Liver (tissue), 9 donors: Measurements from ENCODE around the gene DPP6. TPM values are rescaled to one million over a fixed set of nuclear protein-coding genes. Genes with fewer than 3 reads are reported as not detected.

Experiments used
- DNase-seq: peaks from one replicate; pipeline ENCODE4 v3.0.0-alpha.2; 2017; ENCODE audit warnings: low spot score
- H3K27ac ChIP-seq, 2 donors: one replicate each; pipeline ENCODE4 v1.7.0; 2013; ENCODE audit warnings: inconsistent platforms in 2 of 2, low read length in 2 of 2, control low read depth in 1 of 2, low read depth in 1 of 2, mild to moderate bottlenecking in 1 of 2
- H3K27me3 ChIP-seq, 4 donors: one replicate each; pipeline versions ENCODE4 v1.6.1 to v1.7.0; 2013; ENCODE audit warnings: low read length in 3 of 4, inconsistent platforms in 1 of 4, mild to moderate bottlenecking in 1 of 4, moderate library complexity in 1 of 4; ENCODE audit not compliant: control insufficient read depth in 4 of 4, insufficient read depth in 4 of 4
- H3K36me3 ChIP-seq, 4 donors: one replicate each; pipeline versions ENCODE4 v1.6.1 to v1.7.0; 2013; ENCODE audit warnings: low read length in 3 of 4, mild to moderate bottlenecking in 3 of 4, low read depth in 1 of 4, moderate library complexity in 1 of 4; ENCODE audit not compliant: control insufficient read depth in 4 of 4, insufficient read depth in 3 of 4
- H3K4me1 ChIP-seq, 4 donors: one replicate each; pipeline versions ENCODE4 v1.6.1 to v1.7.0; 2013; ENCODE audit warnings: low read length in 3 of 4, mild to moderate bottlenecking in 3 of 4, moderate library complexity in 1 of 4; ENCODE audit not compliant: control insufficient read depth in 4 of 4, insufficient read depth in 4 of 4
- H3K4me3 ChIP-seq, 3 donors: one replicate each; pipeline versions ENCODE4 v1.6.1 to v1.7.0; 2013; ENCODE audit warnings: low read length in 3 of 3, control low read depth in 1 of 3, low read depth in 1 of 3, mild to moderate bottlenecking in 1 of 3
- H3K9ac ChIP-seq, 2 donors: one replicate each; pipeline ENCODE4 v1.7.0; 2013; ENCODE audit warnings: low read length in 2 of 2, mild to moderate bottlenecking in 2 of 2, moderate library complexity in 2 of 2, control low read depth in 1 of 2, low read depth in 1 of 2
- H3K9me3 ChIP-seq, 4 donors: one replicate each; pipeline versions ENCODE4 v1.6.1 to v1.7.0; 2013; ENCODE audit warnings: low read length in 3 of 4; ENCODE audit not compliant: control insufficient read depth in 4 of 4
- EGR1 ChIP-seq, 2 donors: IDR thresholded peaks; 2 replicates each; pipeline ENCODE4 v1.6.1; 2016 to 2018; ENCODE audit warnings: antibody characterized with exemption in 2 of 2, low read depth in 2 of 2
- FOXA1 ChIP-seq: IDR thresholded peaks from 2 replicates; pipeline ENCODE4 v1.6.1; 2016; ENCODE audit warnings: antibody characterized with exemption
- FOXA2 ChIP-seq: IDR thresholded peaks from 2 replicates; pipeline ENCODE4 v1.6.1; 2016; ENCODE audit warnings: antibody characterized with exemption
- GABPA ChIP-seq, 2 donors: IDR thresholded peaks in 1 of 2; conservative IDR thresholded peaks in 1 of 2; 2 replicates each; pipeline ENCODE4 v1.6.1; 2016; ENCODE audit warnings: antibody characterized with exemption in 2 of 2, mild to moderate bottlenecking in 1 of 2, moderate library complexity in 1 of 2
- HNF4A ChIP-seq, 2 donors: conservative IDR thresholded peaks; 2 replicates each; pipeline ENCODE4 v1.6.1; 2016; ENCODE audit warnings: antibody characterized with exemption in 2 of 2, mild to moderate bottlenecking in 2 of 2
- HNF4G ChIP-seq: IDR thresholded peaks from 2 replicates; pipeline ENCODE4 v1.6.1; 2016; ENCODE audit warnings: antibody characterized with exemption
- JUND ChIP-seq, 2 donors: IDR thresholded peaks; 2 replicates each; pipeline ENCODE4 v1.6.1; 2016; ENCODE audit warnings: antibody characterized with exemption in 2 of 2
- RAD21 ChIP-seq, 2 donors: IDR thresholded peaks; 2 replicates each; pipeline ENCODE4 v1.6.1; 2016; ENCODE audit warnings: antibody characterized with exemption in 2 of 2, mild to moderate bottlenecking in 2 of 2
- RXRA ChIP-seq, 2 donors: IDR thresholded peaks; 2 replicates each; pipeline ENCODE4 v1.6.1; 2017 to 2018; ENCODE audit warnings: antibody characterized with exemption in 2 of 2, mild to moderate bottlenecking in 1 of 2
- SP1 ChIP-seq: IDR thresholded peaks from 2 replicates; pipeline ENCODE4 v1.6.1; 2018; ENCODE audit warnings: antibody characterized with exemption, mild to moderate bottlenecking
- TAF1 ChIP-seq: conservative IDR thresholded peaks from 2 replicates; pipeline ENCODE4 v1.6.1; 2016; ENCODE audit warnings: antibody characterized with exemption, mild to moderate bottlenecking
- YY1 ChIP-seq: IDR thresholded peaks from 2 replicates; pipeline ENCODE4 v1.6.1; 2016; ENCODE audit warnings: antibody characterized with exemption, mild to moderate bottlenecking
- WGBS: extraction: QIAGEN DNeasy Blood & Tissue Kit; methylation state at CpG from one replicate; pipeline ENCODE4 v1.1.7; 2013; 5-methylcytosine and 5-hydroxymethylcytosine counted together
- polyA plus RNA-seq, 2 donors: library from polyadenylated mRNA; stranded (reverse) in 1 of 2; unstranded in 1 of 2; fragments of 200-250 nt in 1 of 2; fragments of >200 nt in 1 of 2; fragmentation: Nextera tagmentation in 1 of 2; extraction: Ambion mirVana in 1 of 2; gene quantifications; one replicate each; pipeline versions ENCODE4 v1.2.1 to v1.2.3, GENCODE V29; 2013 to 2015
- total RNA-seq, 2 donors: library from RNA; depleted of rRNA; stranded (reverse); fragments of >200 nt; gene quantifications; one replicate each; pipeline ENCODE4 v1.2.3, GENCODE V29; 2014
- TF ChIP-seq, protein P1 (sequence below): IDR thresholded peaks from 2 replicates; pipeline ENCODE4 v1.6.1; 2016; ENCODE audit warnings: antibody characterized with exemption
- TF ChIP-seq, protein P2 (sequence below): IDR thresholded peaks from 2 replicates; pipeline ENCODE4 v1.6.1; 2016; ENCODE audit warnings: antibody characterized with exemption
- TF ChIP-seq, protein P3 (sequence below): IDR thresholded peaks from 2 replicates; pipeline ENCODE4 v1.6.1; 2016; ENCODE audit warnings: antibody characterized with exemption
- TF ChIP-seq, protein P4 (sequence below): IDR thresholded peaks from 2 replicates; pipeline ENCODE4 v1.6.1; 2016; ENCODE audit warnings: antibody characterized with exemption, mild to moderate bottlenecking
- TF ChIP-seq, protein P5 (sequence below): fragments of 150-350 bp; IDR thresholded peaks from 2 replicates; pipeline ENCODE4 v1.5.1; 2017; ENCODE audit warnings: improper control_type of control experiment, low read depth, low read length; ENCODE audit not compliant: missing input control
- donor health status: healthy.
- donor health status: healthy.
- donor health status: healthy.
- donor health status: healthy.
- donor health status: healthy.

Gene DPP6
- total and polyA plus RNA-seq, 4 donors, result 0.01 TPM; not detected in 3

DNA sequence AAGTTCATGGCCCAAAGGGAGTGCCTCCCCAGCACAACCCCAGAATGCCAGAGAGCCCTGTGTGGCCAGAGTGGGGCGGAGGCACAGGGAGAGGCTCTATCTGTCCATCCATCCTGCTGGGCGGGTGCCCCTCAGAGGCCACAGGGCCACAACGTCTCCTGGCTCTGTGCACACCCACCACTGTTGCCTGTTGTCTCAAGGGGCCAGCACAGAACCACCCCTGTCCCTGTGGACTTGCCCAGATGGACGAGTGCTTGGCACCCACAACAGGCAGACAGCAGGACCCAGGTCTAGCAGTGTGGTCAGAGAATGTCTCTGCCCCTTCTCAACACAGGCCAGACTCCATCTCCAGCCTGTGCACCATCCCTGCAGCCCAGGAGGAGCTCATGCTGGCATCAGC, 857.9 kb downstream of the DPP6 start (continued):
- TF ChIP-seq, protein P1, sequence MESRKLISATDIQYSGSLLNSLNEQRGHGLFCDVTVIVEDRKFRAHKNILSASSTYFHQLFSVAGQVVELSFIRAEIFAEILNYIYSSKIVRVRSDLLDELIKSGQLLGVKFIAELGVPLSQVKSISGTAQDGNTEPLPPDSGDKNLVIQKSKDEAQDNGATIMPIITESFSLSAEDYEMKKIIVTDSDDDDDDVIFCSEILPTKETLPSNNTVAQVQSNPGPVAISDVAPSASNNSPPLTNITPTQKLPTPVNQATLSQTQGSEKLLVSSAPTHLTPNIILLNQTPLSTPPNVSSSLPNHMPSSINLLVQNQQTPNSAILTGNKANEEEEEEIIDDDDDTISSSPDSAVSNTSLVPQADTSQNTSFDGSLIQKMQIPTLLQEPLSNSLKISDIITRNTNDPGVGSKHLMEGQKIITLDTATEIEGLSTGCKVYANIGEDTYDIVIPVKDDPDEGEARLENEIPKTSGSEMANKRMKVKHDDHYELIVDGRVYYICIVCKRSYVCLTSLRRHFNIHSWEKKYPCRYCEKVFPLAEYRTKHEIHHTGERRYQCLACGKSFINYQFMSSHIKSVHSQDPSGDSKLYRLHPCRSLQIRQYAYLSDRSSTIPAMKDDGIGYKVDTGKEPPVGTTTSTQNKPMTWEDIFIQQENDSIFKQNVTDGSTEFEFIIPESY, result no peak

DNA sequence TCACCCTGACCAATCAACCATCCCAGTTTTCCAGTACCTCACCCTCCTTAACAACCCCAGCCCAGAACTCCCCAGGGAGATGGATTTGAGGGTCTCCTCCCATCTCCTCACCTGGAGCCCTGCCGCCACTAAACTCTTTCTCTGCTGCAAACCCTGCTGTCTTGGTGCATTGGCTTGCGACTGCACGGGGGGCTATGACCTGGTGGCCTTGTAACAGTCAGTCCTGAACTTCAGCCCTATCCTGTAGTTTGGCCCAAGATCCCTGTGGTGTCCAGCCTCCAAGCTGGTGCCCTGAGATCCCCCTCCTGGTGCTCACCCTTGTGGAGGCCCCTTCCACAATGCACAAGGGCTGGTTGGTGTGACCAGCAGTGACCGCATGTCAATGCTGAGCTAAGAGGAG, 858.8 kb downstream of the DPP6 start:
- no peaks in the 10 kb centered on the region for H3K36me3 ChIP-seq
- DNase-seq, result no peak
- no peak overlapping the region for H3K27ac ChIP-seq
- no peaks in the 10 kb centered on the region for H3K27me3 ChIP-seq
- H3K9ac ChIP-seq, result no peak overlapping the region
- no peak overlapping the region for H3K4me3 ChIP-seq
- WGBS, result 96% methylated on average over 4 of the region's 4 CpGs
- peaks cover 1 to 8% (median 5%) of the 10 kb centered on the region in 4 donors for H3K4me1 ChIP-seq
- TF ChIP-seq RAD21 (IDR thresholded peaks at IDR 0.05) (no peak), YY1 (no peak), EGR1 (IDR thresholded peaks at IDR 0.05; ENCODE audit: low read depth in 2 of 2) (no peak), HNF4G (no peak), SP1 (no peak), RXRA (IDR thresholded peaks at IDR 0.05) (no peak), FOXA1 (no peak), GABPA (IDR thresholded peaks at IDR 0.05 in 1 of 2, conservative IDR thresholded peaks at IDR 0.05 in 1 of 2) (no peak)
- TF ChIP-seq, protein P2, sequence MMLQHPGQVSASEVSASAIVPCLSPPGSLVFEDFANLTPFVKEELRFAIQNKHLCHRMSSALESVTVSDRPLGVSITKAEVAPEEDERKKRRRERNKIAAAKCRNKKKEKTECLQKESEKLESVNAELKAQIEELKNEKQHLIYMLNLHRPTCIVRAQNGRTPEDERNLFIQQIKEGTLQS, result no peak
- TF ChIP-seq, protein P3, sequence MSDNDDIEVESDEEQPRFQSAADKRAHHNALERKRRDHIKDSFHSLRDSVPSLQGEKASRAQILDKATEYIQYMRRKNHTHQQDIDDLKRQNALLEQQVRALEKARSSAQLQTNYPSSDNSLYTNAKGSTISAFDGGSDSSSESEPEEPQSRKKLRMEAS, result no peak
- TF ChIP-seq, protein P1, result no peak
- TF ChIP-seq, protein P4, sequence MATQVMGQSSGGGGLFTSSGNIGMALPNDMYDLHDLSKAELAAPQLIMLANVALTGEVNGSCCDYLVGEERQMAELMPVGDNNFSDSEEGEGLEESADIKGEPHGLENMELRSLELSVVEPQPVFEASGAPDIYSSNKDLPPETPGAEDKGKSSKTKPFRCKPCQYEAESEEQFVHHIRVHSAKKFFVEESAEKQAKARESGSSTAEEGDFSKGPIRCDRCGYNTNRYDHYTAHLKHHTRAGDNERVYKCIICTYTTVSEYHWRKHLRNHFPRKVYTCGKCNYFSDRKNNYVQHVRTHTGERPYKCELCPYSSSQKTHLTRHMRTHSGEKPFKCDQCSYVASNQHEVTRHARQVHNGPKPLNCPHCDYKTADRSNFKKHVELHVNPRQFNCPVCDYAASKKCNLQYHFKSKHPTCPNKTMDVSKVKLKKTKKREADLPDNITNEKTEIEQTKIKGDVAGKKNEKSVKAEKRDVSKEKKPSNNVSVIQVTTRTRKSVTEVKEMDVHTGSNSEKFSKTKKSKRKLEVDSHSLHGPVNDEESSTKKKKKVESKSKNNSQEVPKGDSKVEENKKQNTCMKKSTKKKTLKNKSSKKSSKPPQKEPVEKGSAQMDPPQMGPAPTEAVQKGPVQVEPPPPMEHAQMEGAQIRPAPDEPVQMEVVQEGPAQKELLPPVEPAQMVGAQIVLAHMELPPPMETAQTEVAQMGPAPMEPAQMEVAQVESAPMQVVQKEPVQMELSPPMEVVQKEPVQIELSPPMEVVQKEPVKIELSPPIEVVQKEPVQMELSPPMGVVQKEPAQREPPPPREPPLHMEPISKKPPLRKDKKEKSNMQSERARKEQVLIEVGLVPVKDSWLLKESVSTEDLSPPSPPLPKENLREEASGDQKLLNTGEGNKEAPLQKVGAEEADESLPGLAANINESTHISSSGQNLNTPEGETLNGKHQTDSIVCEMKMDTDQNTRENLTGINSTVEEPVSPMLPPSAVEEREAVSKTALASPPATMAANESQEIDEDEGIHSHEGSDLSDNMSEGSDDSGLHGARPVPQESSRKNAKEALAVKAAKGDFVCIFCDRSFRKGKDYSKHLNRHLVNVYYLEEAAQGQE, result no peak
- H3K9me3 ChIP-seq, result peaks cover 0 to 4% (median 1%) of the 10 kb centered on the region in 4 donors

DNA sequence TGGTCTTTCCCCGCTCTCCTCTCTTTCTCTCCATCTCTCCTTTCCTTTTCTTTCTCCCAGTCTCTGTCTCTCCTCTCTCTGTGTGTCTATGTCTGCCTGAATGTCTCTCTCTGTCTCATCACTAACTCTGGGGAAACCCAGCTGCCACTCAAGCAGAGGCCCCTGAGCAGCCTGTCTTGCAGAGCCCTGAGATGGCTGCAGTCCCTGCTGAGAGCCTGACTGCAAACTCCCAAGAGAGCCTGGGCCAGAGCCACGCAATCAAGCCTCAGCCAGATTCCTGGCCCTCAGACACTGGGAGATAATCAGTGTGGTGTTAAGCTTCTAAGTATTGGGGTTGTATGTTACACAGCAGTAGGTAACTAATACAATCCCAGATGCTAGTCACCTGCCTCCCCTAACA, 859.2 kb downstream of the DPP6 start:
- Histone ChIP-seq H3K9me3 (peaks cover 0 to 4% (median 1%) of the 10 kb centered on the region in 4 donors), H3K36me3 (no peaks in the 10 kb centered on the region), H3K4me1 (peaks cover 1 to 8% (median 5%) of the 10 kb centered on the region in 4 donors), H3K27me3 (no peaks in the 10 kb centered on the region), H3K4me3 (no peak overlapping the region), H3K9ac (no peak overlapping the region), H3K27ac (no peak overlapping the region)
- 96% methylated on average over 2 of the region's 2 CpGs for WGBS
- no peak for DNase-seq
- TF ChIP-seq, protein P1, result no peak
- TF ChIP-seq HNF4A (conservative IDR thresholded peaks at IDR 0.05) (no peak), SP1 (no peak), YY1 (no peak), RXRA (IDR thresholded peaks at IDR 0.05) (no peak), JUND (IDR thresholded peaks at IDR 0.05) (no peak), TAF1 (no peak), FOXA1 (no peak), GABPA (IDR thresholded peaks at IDR 0.05 in 1 of 2, conservative IDR thresholded peaks at IDR 0.05 in 1 of 2) (no peak), FOXA2 (no peak)
- TF ChIP-seq, protein P2, result no peak
- TF ChIP-seq, protein P5, sequence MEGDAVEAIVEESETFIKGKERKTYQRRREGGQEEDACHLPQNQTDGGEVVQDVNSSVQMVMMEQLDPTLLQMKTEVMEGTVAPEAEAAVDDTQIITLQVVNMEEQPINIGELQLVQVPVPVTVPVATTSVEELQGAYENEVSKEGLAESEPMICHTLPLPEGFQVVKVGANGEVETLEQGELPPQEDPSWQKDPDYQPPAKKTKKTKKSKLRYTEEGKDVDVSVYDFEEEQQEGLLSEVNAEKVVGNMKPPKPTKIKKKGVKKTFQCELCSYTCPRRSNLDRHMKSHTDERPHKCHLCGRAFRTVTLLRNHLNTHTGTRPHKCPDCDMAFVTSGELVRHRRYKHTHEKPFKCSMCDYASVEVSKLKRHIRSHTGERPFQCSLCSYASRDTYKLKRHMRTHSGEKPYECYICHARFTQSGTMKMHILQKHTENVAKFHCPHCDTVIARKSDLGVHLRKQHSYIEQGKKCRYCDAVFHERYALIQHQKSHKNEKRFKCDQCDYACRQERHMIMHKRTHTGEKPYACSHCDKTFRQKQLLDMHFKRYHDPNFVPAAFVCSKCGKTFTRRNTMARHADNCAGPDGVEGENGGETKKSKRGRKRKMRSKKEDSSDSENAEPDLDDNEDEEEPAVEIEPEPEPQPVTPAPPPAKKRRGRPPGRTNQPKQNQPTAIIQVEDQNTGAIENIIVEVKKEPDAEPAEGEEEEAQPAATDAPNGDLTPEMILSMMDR, result no peak
- TF ChIP-seq, protein P3, result no peak
